GM12865 (cell line): ENCODE results near the gene PHF13.
"Not testable (repeated sequence)": the region's sequence is repeated elsewhere in the genome, so short reads cannot be mapped to it uniquely, and the experiment has no call there.

Experiments used
- DNase-seq: peaks from one replicate; pipeline ENCODE4 v3.0.0; 2010; ENCODE audit warnings: low read depth
- H3K4me3 ChIP-seq: 2 replicates; pipeline ENCODE4 v1.5.1; 2011; ENCODE audit warnings: mild to moderate bottlenecking, low read depth, low read length, control low read depth
- TF ChIP-seq, protein P1 (sequence below): IDR thresholded peaks from 2 replicates; pipeline ENCODE4 v1.5.1; 2011; ENCODE audit warnings: low read length, control low read depth, low read depth, inconsistent platforms; ENCODE audit not compliant: insufficient read depth; ENCODE audit errors: missing control alignments

Gene PHF13

DNA sequence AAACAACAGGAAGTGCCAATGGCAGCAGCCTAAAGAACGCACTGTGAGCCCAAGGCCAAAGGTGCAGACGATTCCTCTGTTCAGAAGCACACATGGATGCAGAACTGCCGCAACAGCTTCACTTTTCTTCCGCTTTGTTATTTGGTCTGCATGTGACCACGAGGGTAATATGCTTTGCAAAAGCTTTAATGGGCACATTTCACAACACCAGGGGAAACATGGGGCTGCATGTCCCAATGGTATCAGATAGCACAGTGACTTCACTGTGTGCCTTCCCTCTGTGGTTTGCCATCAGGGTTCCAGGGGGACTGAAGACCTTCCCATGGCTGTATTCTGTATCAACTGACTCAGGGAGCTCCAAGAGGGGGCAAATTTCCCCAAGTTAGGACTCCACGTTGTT is 39.5 kb downstream of the PHF13 start:
- TF ChIP-seq, protein P1, sequence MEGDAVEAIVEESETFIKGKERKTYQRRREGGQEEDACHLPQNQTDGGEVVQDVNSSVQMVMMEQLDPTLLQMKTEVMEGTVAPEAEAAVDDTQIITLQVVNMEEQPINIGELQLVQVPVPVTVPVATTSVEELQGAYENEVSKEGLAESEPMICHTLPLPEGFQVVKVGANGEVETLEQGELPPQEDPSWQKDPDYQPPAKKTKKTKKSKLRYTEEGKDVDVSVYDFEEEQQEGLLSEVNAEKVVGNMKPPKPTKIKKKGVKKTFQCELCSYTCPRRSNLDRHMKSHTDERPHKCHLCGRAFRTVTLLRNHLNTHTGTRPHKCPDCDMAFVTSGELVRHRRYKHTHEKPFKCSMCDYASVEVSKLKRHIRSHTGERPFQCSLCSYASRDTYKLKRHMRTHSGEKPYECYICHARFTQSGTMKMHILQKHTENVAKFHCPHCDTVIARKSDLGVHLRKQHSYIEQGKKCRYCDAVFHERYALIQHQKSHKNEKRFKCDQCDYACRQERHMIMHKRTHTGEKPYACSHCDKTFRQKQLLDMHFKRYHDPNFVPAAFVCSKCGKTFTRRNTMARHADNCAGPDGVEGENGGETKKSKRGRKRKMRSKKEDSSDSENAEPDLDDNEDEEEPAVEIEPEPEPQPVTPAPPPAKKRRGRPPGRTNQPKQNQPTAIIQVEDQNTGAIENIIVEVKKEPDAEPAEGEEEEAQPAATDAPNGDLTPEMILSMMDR = no peak
- no peak overlapping the region for H3K4me3 ChIP-seq
- no peak for DNase-seq

DNA sequence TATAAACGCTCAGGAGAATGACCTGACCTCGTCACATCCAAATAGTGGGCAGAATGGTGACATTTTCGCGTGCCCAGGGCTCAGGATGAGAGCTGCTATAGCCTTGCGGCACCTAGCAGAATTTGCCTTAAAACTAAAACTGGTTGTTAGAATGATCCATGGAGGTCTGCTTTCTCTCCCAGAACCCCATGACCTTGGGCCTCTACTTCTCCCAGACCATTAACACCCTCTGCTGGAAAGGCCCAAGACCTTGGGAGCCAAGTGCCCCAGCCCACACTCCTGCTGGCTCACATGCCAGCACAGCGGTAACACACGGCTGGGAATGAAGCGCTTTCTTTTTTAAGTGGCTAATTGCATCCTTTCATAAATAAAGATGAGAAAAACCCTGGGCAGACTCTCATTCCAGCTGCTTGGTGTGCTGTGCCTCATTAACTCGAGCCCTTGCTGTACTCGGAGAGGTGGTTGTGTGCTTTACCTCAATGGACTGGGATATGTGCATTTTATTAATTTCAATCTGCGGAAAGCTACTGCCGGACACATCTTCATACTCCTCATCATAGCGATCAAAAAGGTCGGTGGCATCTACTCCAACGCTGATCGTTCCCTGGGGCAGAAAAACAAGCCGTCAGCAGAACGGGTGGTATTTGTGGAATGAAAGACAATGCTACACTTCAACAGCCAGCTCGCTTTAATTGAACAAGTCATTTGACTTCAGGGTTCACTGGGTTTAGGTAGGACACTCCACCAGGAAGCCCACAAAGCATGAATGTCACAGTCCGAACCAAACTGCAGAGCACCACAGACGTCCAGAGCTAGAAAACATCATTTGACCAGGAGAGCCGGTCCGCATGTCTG is 40.1 kb downstream of the PHF13 start:
- no peak overlapping the region for H3K4me3 ChIP-seq
- no peak for DNase-seq
- TF ChIP-seq, protein P1 = no peak

DNA sequence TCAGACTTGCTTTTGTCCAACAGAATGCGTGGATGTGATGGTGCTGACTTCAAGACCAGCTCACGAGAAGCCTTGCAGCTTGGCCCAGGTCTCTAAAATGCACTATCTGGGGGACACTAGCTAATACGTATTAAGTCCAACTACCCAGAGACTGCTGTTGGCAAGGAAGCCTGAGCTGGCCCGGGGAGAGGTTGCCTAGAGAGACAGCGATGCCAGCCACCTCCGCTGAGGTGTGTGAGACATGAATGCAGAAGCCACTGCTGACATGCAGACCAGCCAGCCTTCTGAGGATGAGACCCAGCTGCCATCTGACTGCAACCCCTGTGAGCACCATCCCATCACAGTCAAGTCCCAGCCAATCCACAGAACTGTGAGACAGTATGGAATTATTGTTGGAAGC is 43.6 kb downstream of the PHF13 start:
- DNase-seq = no peak
- TF ChIP-seq, protein P1 = no peak
- no peak overlapping the region for H3K4me3 ChIP-seq

DNA sequence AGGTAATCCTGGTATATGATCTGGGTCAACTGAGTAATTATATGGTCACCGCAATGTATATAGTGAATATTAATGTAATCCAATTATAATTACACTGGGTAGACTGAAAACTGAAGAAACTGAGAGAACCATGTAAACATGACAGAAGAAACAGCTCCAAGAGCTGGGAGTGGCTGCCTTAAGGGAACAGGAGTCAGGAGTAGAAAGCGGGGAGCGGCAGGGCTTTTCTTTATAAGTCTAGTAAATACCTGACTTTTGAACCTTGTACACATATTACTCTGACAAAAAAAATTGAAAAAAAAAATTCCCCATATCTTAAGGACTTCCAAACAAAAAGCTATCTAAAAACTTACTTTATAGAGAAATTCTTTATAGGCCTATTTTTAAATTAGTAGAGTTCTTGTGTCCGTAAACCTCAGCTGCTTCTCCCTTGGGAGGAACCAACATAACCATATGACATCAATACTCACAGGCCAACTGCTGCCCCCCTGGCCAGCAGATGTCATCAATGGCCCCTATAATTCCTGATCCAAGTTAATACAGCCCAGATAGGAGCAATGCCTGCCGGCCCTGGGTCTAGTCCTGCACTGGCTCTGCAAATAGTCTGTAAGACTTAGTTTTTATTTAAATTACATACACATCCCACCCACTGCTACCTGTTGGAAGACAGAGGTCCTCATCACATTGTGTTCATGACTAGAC is 45.0 kb downstream of the PHF13 start:
- DNase-seq = no peak
- no peak overlapping the region for H3K4me3 ChIP-seq
- TF ChIP-seq, protein P1 = no peak

DNA sequence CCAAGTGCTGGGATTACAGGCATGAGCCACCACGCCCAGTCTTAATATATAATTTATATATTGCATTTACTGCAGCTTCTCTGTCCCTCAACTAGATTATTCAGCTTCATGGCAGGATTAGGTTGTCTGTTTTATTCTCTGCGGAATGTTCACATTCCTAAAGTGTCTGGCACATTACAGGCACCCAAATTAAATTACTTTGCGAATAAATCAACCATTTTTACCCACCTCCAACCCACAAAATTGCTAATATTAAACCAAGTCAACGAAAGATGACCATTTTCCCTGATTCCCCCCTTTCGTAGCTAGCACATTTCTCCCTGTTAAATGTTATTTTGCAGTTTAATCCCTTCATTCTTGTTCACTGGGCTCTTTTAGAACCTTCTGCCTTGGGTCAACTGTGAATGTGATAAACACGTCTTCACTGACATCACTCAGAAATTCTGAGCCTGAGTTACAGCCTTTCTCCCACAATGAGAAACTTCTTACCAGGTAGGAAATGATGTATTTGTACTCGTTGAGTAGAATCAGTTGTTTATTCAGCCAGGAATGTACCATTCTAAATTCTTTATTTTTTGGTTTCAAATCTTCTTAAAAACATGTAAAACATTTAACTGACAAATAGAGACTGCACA is 47.0 kb downstream of the PHF13 start:
- no peak for DNase-seq
- no peak overlapping the region for H3K4me3 ChIP-seq
- TF ChIP-seq, protein P1 = no peak

DNA sequence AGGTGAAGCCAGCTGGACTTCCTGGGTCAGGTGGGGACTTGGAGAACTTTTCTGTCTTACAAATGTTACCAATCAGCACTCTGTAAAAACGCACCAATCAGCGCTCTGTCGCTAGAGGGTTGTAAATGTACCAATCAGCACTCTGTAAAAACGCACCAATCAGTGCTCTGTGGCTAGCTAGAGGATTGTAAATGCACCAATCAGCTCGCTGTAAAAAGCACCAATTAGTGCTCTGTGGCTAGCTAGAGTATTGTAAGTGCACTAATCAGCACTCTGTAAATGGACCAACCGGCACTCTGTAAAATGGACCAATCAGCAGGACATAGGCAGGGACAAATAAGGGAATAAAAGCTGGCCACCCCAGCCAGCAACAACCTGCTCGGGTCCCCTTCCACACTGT is 48.9 kb downstream of the PHF13 start:
- H3K4me3 ChIP-seq, DNase-seq: not testable (repeated sequence)

DNA sequence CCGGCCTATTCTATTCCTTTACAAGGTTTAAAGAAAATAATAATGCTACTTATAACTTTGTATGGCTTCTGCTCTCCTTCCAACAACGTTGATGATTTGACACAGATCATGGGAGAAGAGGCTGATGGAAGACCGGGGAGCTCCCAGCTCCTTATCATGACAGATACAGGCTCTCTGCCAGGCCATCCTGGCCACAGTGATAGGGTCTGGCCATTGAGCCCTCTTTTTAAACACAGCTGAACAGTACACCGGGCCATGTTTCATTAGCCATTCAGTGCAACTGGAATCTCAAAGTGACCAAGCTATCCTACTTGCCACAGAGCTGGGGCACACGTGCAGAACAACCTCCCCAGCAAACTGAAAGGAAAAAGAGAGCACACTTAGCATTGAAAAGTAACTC is 53.2 kb downstream of the PHF13 start:
- no peak for DNase-seq
- TF ChIP-seq, protein P1 = no peak
- H3K4me3 ChIP-seq = no peak overlapping the region
